NOMO-1 (cell line): ENCODE results near the gene EXOC3.
"Not testable (repeated sequence)": the region's sequence is repeated elsewhere in the genome, so short reads cannot be mapped to it uniquely, and the experiment has no call there.

Experiments used
- DNase-seq, 2 experiments: peaks; one replicate each; lab custom pipeline; 2025; ENCODE audit not compliant: unreplicated experiment in 2 of 2; lab: John Stamatoyannopoulos, UW

Gene EXOC3

GRCh38 chr5:442335-443238 lies at the start of gene EXOC3:
TSS of gene EXOC3 (plus strand) at chr5:443176. CDS start at chr5:446206, 3,030 bp downstream.
- DNase-seq: peak; percentile 82 to 94

GRCh38 chr5:393846-394275 lies 49.1 kb upstream of the EXOC3 start:
- DNase-seq: no peak

GRCh38 chr5:394671-395155 lies 48.3 kb upstream of the EXOC3 start:
- DNase-seq: no peak

- DNase-seq: no peak
These were observed 47.6 kb upstream of the EXOC3 start for GRCh38 chr5:395156-395920.

- DNase-seq: no peak
These were observed 47.0 kb upstream of the EXOC3 start for GRCh38 chr5:395921-396530.

GRCh38 chr5:396531-396961 lies 46.4 kb upstream of the EXOC3 start:
- DNase-seq: no peak

- not testable (repeated sequence) for DNase-seq
These were observed 44.9 kb upstream of the EXOC3 start for GRCh38 chr5:398141-398474.

- DNase-seq: no peak
These were observed 44.3 kb upstream of the EXOC3 start for GRCh38 chr5:398475-399295.

- DNase-seq: peak; percentile 100
These were observed 43.4 kb upstream of the EXOC3 start for GRCh38 chr5:399296-400281.

GRCh38 chr5:400282-401145 lies 42.5 kb upstream of the EXOC3 start:
- DNase-seq: peak; percentile 51 to 75

GRCh38 chr5:401146-402034 lies 41.6 kb upstream of the EXOC3 start:
- no peak for DNase-seq

GRCh38 chr5:402219-402614 lies 40.8 kb upstream of the EXOC3 start:
- not testable (repeated sequence) for DNase-seq

GRCh38 chr5:402615-403359 lies 40.2 kb upstream of the EXOC3 start:
- peak; percentile 86 to 92 for DNase-seq

- DNase-seq: no peak
These were observed 39.0 kb upstream of the EXOC3 start for GRCh38 chr5:403995-404394.

GRCh38 chr5:404666-405241 lies 38.2 kb upstream of the EXOC3 start:
- no peak for DNase-seq

GRCh38 chr5:405421-405820 lies 37.6 kb upstream of the EXOC3 start:
- DNase-seq: no peak
